Esophagus squamous epithelium (tissue), 5 donors: Measurements from ENCODE around the gene NEU4. TPM values are rescaled to one million over a fixed set of nuclear protein-coding genes. Genes with fewer than 3 reads are reported as not detected.

Experiments used
- DNase-seq: peaks from one replicate; lab custom pipeline; 2025; lab: John Stamatoyannopoulos, UW
- H3K27ac ChIP-seq, 4 donors: fragments of 200-600 bp; sonication (generic); one replicate each; pipeline ENCODE4 v1.5.1; 2016 to 2019; ENCODE audit warnings: mild to moderate bottlenecking in 1 of 4
- H3K27me3 ChIP-seq, 4 donors: fragments of 200-600 bp; sonication (generic); 1 replicate in 3 of 4; 2 replicates in 1 of 4; pipeline versions ENCODE4 v1.5.1 to v1.6.0; 2017 to 2021; ENCODE audit warnings: antibody characterized with exemption in 1 of 4
- H3K36me3 ChIP-seq, 3 donors: fragments of 200-600 bp; sonication (generic); one replicate each; pipeline ENCODE4 v1.5.1; 2016 to 2019
- H3K4me1 ChIP-seq, 3 donors: fragments of 200-600 bp; sonication (generic); one replicate each; pipeline ENCODE4 v1.5.1; 2017 to 2019
- H3K4me3 ChIP-seq, 4 donors: fragments of 200-600 bp; sonication (generic); 1 replicate in 3 of 4; 2 replicates in 1 of 4; pipeline ENCODE4 v1.5.1; 2016 to 2019; ENCODE audit warnings: mild to moderate bottlenecking in 2 of 4, moderate library complexity in 1 of 4
- H3K9me3 ChIP-seq, 3 donors: fragments of 200-600 bp; sonication (generic); one replicate each; pipeline ENCODE4 v1.5.1; 2016 to 2019
- POLR2A ChIP-seq, 4 donors: fragments of 450-650 bp; IDR thresholded peaks; one replicate each; pipeline ENCODE4 v1.6.1; 2017; ENCODE audit warnings: antibody characterized with exemption in 4 of 4, mild to moderate bottlenecking in 4 of 4, moderate library complexity in 3 of 4
- WGBS, 2 donors: methylation state at CpG; one replicate each; pipeline ENCODE4 v1.1.5; 2018; 5-methylcytosine and 5-hydroxymethylcytosine counted together
- intact Hi-C: fragments of 100-400 bp; cut with DNase I; formaldehyde crosslinking; loops from one replicate; pipeline ENCODE4 v1.15.0; 2022
- total RNA-seq, 4 donors: library from RNA; depleted of rRNA; stranded (reverse); fragments of >200 nt; gene quantifications; one replicate each; pipeline ENCODE4 v1.1.0, GENCODE V29; 2016
- TF ChIP-seq, protein P1 (sequence below), 6 experiments: fragments of 450-650 bp in 4 of 6; fragments of 200-600 bp in 2 of 6; sonication (generic) in 2 of 6; IDR thresholded peaks; one replicate each; pipeline ENCODE4 v1.5.1; 2016 to 2019; ENCODE audit warnings: antibody characterized with exemption in 6 of 6, mild to moderate bottlenecking in 4 of 6, moderate library complexity in 4 of 6
- donor health status: DM: yes; HTN: yes; CAD: no.

The NEU4 gene
- total RNA-seq, 4 donors from 2014 or later, result not detected

DNA sequence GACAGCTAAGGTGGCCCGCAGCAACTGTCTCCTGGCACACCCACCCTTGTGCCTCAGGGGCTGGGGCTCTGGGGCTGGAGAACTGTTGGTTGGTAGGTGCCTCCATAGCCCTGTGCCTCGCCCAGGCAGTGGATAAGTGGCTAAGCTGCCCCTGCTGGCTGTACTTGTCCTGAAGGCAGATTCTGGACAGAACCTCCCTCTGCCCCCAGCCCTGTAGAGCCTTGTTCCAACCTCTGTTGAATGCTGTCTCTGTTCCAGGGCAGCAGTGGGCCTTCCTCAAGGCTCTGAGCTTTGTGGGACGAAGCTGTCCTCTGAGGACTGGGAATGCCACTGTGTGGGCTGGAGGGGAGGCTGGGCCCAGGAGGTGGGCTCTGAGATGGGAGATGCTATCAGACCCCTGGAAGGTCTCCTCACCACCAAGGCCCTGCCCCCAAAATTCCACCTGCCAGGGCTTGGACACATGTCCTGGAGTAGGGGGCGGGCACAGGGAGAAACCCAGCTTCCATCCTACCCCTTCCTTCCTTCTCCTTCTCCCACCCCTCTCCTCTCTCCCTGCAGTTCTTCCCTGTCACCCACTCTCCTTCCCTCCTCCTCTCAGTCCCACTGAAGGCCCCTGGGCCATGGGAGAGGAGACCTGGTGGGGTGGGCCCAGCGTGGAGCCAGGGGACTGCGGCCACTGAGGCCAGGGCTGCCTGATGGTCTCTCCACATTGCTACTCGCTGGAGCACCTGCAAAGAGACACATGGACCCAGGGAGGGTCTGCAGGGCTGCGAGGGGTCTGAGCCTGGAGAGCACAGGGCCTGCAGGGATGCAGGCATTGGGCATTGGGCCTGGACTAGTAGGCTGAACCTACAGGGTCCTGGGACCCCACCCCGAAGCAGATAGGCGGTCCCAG is 51.4 kb downstream of the NEU4 start:
- Histone ChIP-seq H3K27ac (peak overlapping the region; percentile 66 to 91 (median 80)), H3K36me3 (no peaks in the 10 kb centered on the region), H3K4me3 (peak overlapping the region in 3 of 4 donors; percentile 21 to 52 (median 38)), H3K9me3 (no peaks in the 10 kb centered on the region), H3K4me1 (peaks cover 8 to 34% (median 21%) of the 10 kb centered on the region in 3 donors), H3K27me3 (peaks cover 0 to 67% (median 4%) of the 10 kb centered on the region in 4 donors)
- intact Hi-C loops, result no loop called here
- TF ChIP-seq POLR2A (IDR thresholded peaks at IDR 0.05), result no peak
- TF ChIP-seq, protein P1, sequence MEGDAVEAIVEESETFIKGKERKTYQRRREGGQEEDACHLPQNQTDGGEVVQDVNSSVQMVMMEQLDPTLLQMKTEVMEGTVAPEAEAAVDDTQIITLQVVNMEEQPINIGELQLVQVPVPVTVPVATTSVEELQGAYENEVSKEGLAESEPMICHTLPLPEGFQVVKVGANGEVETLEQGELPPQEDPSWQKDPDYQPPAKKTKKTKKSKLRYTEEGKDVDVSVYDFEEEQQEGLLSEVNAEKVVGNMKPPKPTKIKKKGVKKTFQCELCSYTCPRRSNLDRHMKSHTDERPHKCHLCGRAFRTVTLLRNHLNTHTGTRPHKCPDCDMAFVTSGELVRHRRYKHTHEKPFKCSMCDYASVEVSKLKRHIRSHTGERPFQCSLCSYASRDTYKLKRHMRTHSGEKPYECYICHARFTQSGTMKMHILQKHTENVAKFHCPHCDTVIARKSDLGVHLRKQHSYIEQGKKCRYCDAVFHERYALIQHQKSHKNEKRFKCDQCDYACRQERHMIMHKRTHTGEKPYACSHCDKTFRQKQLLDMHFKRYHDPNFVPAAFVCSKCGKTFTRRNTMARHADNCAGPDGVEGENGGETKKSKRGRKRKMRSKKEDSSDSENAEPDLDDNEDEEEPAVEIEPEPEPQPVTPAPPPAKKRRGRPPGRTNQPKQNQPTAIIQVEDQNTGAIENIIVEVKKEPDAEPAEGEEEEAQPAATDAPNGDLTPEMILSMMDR (IDR thresholded peaks at IDR 0.05), result no peak
- 86 to 95% methylated on average over 2 to 6 of the region's 10 CpGs for WGBS, 2 donors
- DNase-seq, result no peak

GRCh38 chr2:241861264-241861663 is 52.3 kb downstream of the NEU4 start:
- 79 to 88% methylated on average over 1 of the region's 1 CpG for WGBS, 2 donors
- no peak overlapping the region for H3K4me3 ChIP-seq
- no peak for DNase-seq
- H3K36me3 ChIP-seq, result no peaks in the 10 kb centered on the region
- TF ChIP-seq, protein P1 (IDR thresholded peaks at IDR 0.05), result no peak
- no peak for TF ChIP-seq POLR2A (IDR thresholded peaks at IDR 0.05)
- H3K9me3 ChIP-seq, result no peaks in the 10 kb centered on the region
- peaks cover 0 to 75% (median 4%) of the 10 kb centered on the region in 4 donors for H3K27me3 ChIP-seq
- H3K4me1 ChIP-seq, result peaks cover 8 to 34% (median 21%) of the 10 kb centered on the region in 3 donors
- intact Hi-C loops, result no loop called here
- no peak overlapping the region for H3K27ac ChIP-seq

- no peak overlapping the region for H3K27ac ChIP-seq
- H3K27me3 ChIP-seq, result peaks cover 0 to 83% (median 4%) of the 10 kb centered on the region in 4 donors
- DNase-seq, result no peak
- H3K4me1 ChIP-seq, result peaks cover 8 to 34% (median 21%) of the 10 kb centered on the region in 3 donors
- no peaks in the 10 kb centered on the region for H3K36me3 ChIP-seq
- 65 to 82% methylated on average over 6 to 8 of the region's 8 CpGs for WGBS, 2 donors
- TF ChIP-seq, protein P1 (IDR thresholded peaks at IDR 0.05), result no peak
- intact Hi-C loops, result no loop called here
- H3K9me3 ChIP-seq, result no peaks in the 10 kb centered on the region
- no peak overlapping the region for H3K4me3 ChIP-seq
These were observed 53.1 kb downstream of the NEU4 start for GRCh38 chr2:241862093-241862492.

- Histone ChIP-seq H3K4me1 (peaks cover 8 to 38% (median 21%) of the 10 kb centered on the region in 3 donors), H3K9me3 (no peaks in the 10 kb centered on the region), H3K36me3 (no peaks in the 10 kb centered on the region), H3K27ac (peak overlapping the region in 2 of 4 donors; percentile 19 to 52), H3K4me3 (peak overlapping the region in 1 of 4 donors; percentile 24), H3K27me3 (peaks cover 0 to 92% (median 4%) of the 10 kb centered on the region in 4 donors)
- no peak for TF ChIP-seq POLR2A (IDR thresholded peaks at IDR 0.05)
- TF ChIP-seq, protein P1 (IDR thresholded peaks at IDR 0.05), result no peak
- 81 to 83% methylated on average over 18 to 19 of the region's 22 CpGs for WGBS, 2 donors
- intact Hi-C loops, result no loop called here
- no peak for DNase-seq
These were observed 54.0 kb downstream of the NEU4 start for GRCh38 chr2:241862775-241863535.
